H1 (cell line): Measurements from ENCODE around the gene SMLR1. TPM values are rescaled to one million over a fixed set of nuclear protein-coding genes. Genes with fewer than 3 reads are reported as not detected.

Source experiments
- SAP30 ChIP-seq: fragments of 300-600 bp; sonication (generic); IDR thresholded peaks from 2 replicates; pipeline ENCODE4 v1.7.1; 2012; ENCODE audit warnings: low read length, moderate library complexity, mild to moderate bottlenecking, inconsistent platforms; ENCODE audit not compliant: insufficient read depth, insufficient replicate concordance
- polyA plus RNA-seq, 7 experiments: library from polyadenylated mRNA; depleted of rRNA in 3 of 7; stranded (reverse) in 5 of 7; unstranded in 2 of 7; fragments of >200 nt in 5 of 7; fragments of 200-250 nt in 2 of 7; gene quantifications; 1 replicate in 5 of 7; 2 replicates in 1 of 7; 4 replicates in 1 of 7; pipeline versions ENCODE4 v1.2.1 to v1.2.3, GENCODE V29; 2011 to 2013; ENCODE audit warnings: missing spikeins in 2 of 7, mixed read lengths in 2 of 7
- total RNA-seq: library from RNA; stranded (reverse); fragmentation: NEBNext Ultra II Directional; extraction: Animal tissue kit (Norgen Biotek cat#: 25700); gene quantifications from 2 replicates; pipeline ENCODE4 v1.2.1, GENCODE V29; 2021

SMLR1 gene
- total and polyA plus RNA-seq, 2 of the 8 experiments (the other 6 are each of a cell fraction or from before 2014, with no cell fraction given), result not detected

GRCh38 chr6:130885392-130886192 lies 58.4 kb downstream of the SMLR1 start (continued):
- no peak for TF ChIP-seq SAP30

Other genes starting within 250 kb of the SMLR1 start
- gene EPB41L2, start 235.8 kb downstream of the SMLR1 start, total RNA-seq, result 123 and 125 TPM in 2 replicates
- gene EPB41L2, start 235.8 kb downstream of the SMLR1 start, polyA plus RNA-seq (2011; rRNA removed), result 22.5 and 31.8 TPM in 2 replicates